HG03039 (cell line): ENCODE results near the gene PIM3.

ENCODE experiments used
- ATAC-seq: cut with Tn5 transposase; IDR thresholded peaks from one replicate; pipeline ENCODE4 v1.9.1; 2021; ENCODE audit warnings: mild to moderate bottlenecking, moderate library complexity; ENCODE audit not compliant: unreplicated experiment

The PIM3 gene

DNA sequence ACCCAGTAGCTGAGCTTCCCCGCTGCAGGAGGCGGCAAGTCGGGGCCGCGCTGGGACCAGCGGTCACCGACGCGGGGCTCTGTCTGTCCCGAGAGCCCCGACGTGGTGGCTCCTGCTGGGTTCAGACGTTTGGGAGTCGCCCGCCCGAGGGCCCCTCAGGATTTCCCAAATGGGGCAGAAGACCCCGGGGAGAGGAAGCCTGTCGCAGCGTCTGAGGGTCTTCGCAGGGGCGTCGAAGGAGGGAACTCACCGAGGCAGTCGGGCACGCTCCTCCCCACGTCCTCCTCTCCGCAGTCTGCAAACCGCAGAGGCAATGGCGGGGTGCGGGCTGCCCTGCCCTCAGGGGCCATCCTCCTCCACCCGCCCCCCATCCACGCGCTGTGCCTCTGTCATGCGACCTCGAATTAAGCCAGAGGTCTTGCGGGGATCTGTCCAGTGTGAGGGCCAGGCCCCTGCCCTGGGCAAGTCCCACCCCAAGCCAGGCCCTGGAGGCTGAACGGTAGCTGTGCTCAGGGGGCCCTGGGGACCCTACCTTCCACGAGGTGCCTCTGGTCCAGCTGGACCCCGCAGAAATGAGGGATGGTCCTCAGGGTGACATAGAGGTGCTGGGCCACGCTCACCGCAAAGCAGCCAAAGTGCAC lies 39.5 kb downstream of the PIM3 start:
- ATAC-seq = no peak

DNA sequence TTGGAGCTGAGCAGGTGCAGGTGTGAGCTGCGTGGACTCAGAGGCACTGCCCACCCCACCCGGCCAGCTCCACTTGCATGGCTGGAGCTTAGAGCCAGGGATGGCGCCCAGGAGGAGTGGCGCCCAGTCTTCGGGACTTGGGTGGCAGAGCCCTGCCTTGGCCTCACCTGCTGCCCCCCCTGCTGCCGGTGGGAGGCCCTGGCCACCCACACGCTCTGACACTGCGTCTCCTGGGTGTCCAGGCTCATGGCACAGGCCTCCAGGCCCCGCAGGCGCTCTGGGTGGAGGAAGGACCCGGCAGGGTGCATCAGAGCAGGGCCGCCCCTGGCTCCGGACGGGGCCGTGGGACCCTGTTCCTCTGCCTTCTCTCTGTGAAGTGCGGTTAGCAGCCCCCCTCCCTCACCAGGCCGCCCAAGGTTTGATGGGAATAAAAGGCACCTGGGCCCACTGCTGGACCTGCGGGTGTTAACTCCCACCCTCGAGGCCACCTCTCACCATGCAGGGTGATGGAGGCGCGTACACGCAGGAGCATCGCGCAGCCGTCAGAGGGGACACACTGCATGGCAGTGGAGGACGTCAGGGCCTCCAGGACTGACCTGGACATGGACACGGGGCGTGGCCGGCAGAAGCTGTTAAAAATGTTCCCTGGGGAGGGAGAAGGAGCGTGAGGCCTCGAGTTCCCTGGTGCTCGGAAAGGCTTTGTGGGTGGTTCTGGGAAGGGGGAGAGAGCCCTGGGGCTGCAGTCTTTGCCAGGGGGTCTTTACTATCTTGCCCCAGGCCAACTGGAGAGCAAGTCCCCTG lies 40.2 kb downstream of the PIM3 start:
- ATAC-seq = no peak

DNA sequence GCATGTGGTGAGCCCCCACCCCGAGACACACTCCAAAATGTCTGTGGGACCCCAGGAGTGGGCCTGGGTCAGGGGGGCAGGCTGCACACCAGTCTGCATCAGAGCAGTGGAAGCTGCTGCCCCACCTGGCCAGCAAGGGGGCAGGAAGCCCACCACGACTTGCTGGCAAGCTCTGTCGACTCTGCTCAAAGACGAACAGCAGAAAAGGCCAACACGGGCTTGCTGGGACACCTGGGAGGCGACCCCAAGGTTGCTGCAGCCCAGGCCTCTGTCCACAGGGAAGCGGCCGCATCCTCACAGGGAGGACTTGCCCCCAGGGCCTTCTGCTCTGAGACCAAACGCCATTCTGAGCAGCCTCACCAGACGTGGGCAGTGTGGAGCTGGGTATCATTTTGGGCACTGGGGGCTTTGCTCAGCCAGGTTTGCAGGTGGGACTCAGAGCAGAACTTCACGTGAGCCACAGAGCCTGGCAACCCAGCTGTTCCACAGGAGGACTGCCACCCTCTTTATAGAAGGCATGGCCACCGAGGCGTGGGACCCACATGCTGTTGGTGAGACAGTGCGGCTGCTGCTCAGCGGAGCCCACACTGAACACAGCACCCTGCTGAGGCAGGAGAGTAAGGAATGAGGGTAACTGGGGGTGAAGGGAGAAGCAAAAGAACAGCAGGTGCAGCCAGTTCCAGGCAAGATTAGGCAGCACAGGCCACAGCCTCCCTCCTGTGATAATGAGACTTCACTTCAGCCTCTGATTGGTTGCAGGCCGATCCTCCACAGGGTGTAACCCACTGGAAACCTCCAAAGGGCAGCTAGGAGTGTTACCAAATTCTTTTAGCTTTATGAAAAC lies 41.0 kb downstream of the PIM3 start:
- ATAC-seq = no peak

DNA sequence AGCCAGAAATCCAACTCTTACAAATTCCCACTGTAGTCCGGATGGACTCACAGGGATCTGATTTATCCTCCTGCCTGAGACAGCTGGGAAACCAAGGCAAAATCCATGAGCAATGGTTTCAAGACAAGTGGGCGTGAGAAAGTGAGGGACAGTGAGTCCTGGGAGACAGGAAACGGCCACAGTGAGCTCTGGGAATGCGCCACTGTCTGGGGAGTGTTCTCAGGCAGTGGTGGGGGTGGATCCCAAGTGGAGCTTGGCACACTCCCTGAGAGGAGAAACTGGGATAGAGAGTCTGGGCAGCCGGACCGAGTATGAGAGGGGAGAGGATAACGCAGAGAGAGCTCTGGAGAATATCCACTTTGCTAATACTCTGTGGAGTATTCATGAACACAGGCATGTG lies 42.2 kb downstream of the PIM3 start:
- no peak for ATAC-seq

DNA sequence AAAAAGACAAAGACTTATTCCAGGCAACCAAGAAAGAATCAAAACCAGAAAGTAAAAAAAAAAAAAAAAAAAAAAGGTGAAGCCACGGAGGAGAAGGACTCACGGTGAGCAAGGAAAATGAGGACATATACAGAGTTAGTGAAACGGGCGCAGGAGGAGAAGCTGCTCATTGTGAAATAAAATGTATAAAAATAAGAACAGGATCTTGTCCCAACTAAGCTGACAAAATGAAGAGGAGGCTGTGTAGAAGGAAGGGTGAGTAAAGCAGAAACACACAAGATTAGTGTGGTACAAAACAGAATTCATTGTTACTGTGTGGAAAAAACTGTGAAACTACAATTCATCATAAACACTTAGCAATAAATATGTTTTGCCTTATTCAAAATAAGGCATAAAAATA lies 44.3 kb downstream of the PIM3 start:
- ATAC-seq = no peak

DNA sequence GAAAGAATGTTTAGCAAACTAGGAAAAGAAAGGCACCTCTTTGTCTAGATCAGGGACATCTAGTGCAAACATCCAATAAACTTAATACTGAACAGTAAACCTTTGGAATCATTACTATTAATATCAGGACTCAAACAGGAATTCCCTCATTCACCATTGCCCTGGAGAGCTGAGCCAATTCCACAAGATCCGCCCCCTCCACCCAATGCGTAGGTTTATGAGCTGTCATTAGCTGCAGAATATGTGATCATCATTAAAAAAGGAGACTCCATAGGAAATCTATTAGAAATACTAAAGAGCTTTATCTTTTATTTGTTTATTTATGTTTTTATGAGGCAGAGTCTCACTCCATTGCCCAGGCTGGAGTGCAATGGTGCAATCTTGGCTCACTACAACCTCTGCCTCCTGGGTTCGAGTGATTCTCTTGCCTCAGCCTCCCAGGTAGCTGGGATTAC lies 46.5 kb downstream of the PIM3 start:
- no peak for ATAC-seq

DNA sequence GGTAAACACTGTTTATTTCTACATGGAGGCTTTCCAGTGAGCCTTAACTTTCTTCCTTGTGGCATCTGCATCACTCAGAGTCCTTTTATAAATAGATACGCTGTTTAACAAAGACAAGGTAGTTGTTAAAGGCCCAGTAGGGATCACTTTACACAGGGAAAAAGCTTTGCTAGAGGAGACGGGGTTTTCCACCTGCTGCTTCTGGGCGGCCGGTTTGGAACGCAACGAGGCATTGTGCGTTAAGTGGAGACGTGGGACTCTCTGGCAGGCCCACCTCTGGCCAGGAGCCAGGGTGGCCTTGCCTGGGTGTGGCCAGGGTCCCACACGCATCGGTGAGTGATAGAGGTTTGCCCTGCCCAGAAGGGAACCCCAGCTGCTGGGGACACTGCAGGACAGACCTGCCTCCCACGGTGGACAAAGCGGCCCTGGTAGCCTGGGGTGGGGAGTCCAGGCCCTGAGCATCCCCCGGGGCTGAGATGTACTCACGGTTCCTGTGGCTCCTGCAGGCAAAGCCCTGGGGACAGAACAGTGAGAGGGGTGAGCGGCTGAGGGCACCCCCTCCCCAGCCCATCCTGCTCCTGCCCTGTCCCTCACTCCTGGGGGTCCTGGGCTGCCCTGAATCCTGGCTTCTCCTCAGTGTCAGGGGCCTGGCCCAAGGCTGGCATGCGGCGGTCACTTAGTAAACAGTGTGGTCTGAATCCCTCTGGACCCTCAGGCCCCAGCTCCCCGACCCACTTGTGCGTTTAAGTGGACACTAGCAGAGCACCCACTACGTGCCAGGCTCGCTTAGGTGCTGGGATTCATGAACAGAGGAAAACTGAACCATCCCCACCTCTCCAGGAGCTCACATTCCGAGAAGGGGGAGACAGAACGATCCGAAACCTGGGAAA lies 47.8 kb downstream of the PIM3 start:
- no peak for ATAC-seq

DNA sequence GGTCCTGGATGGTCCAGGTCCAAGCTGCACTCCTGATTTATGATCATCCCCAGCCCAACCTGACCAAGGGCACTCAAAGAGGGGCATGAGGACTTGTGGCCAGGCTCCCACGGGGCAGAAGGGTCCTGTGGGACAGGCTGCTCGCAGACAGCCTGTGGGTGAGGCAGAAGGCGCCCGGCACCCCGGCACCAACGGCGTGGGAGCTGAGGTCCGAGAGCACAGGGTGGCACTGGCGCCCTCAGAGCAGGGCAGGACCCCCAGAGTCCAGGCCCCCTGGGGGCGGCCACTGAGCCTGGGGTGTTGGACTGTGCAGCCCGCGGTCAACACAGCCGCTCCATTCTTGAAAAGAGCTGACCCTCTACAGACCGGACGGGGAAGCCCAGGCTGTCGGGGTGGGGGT lies 48.7 kb downstream of the PIM3 start:
- ATAC-seq = no peak

DNA sequence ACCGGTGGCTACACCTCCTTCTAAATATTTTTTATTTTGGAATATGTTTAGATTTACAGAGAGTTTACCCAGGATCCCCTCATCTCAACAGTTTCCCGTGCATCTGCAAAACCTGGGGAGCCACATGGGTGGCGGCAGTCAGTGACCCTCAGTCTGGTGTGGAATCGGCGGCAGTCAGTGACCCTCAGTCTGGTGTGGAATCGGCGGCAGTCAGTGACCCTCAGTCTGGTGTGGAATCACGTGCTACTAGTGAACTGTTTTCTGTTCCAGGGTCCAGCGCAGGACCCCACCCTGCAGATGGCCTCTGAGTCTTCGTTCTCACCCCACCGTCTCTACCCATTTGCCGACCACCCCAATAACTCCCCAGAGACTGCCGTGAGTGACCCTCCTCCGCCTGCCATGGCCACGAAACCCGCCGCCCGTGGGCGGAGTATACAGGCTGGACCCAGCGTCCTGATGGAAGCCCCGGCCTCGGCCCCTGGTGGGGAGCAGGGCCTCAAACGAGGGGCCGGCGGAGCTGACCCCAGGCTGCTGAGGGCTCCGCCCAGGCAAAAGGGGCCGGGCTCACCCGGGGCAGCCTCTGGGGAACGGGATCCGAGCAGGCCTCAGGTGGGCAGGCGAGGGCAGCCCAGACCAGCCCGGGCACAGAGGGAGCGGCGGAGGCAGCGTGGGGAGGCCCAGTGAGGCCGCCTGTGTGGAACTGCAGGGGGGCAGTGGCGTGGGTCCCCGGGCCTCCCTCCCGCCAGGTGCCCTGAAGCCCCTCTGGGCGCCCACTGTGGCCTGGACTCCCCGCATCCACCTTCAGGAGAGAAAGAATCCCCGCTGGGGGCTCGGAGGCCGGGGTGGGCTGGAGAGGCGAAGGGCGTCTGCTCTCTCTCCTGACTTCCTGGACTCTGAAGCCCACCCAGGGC lies 49.4 kb downstream of the PIM3 start:
- ATAC-seq = no peak

DNA sequence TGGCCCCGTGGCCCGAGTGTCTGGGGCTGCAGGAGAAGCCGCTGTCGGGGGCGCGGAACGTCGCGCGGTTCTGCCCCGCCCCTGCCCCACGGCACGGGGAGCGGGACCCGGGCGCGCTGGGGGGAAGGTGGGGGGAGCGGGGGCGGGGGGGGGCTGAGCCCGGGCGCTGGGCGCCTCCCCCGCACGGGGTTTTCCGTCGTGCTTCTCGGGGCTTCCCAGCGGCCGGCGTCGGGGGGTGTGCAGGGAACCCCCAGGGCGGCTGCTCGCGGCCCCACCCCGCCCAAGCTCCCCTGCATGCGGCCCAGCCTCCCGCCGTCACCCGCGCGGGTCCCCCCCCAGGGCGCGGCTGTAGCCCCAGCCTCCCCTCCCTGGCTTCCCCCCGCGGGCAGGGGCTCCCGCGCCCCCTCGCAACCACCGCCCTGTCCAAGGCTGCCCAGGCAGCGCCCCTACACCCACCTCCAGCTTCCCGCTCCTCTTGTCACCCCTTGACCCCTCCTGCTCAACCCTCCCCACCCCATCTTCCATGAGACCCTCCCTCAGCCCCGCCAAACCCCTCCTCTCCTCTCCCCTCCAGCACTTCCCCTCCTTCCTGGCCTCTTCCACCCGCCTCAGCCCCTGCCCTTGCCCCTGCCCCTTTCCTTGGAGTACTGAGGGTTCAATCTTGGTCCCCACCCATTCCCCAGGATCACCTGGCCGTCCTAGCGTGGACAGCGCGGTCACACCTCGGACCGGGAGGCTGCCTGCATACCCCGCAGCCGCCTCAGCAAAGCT lies 50.3 kb downstream of the PIM3 start:
- ATAC-seq = no peak

DNA sequence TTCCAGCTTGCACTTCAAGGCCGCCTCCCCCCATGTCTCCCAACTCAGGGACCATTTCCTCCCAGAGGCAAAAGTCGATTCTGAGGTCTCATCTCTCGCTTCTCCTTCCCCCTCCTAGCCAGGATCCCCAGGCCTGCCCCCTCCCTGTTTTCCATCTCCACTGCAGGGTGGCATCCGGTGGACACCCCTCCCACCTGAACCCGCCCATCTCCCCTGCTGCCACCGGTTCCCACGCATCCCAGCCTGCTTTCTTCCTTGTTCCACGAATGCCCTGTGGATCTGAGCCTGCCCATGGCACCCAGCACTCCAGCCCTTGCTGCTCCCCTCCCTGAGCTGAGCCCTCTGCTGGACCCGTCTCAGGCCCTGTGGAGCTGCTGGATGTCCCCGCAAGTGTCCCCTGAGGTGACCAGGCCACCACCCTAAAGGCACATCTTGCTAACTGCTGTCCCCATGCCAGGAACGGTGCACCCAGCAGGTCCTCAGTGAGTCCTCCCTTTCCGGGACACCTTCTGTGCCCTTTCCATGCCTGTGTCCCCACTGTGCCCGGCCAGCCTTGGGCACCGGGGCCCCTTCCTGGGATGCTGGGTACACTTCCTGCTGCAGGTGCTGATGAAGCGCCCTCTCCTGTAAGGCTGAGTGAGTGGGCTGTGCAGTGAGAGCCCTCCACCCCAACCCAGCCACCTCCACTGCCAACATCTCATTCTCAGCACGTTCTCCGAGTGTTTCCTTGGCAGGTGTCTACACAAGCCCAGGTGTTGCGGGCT lies 51.1 kb downstream of the PIM3 start:
- ATAC-seq = no peak

DNA sequence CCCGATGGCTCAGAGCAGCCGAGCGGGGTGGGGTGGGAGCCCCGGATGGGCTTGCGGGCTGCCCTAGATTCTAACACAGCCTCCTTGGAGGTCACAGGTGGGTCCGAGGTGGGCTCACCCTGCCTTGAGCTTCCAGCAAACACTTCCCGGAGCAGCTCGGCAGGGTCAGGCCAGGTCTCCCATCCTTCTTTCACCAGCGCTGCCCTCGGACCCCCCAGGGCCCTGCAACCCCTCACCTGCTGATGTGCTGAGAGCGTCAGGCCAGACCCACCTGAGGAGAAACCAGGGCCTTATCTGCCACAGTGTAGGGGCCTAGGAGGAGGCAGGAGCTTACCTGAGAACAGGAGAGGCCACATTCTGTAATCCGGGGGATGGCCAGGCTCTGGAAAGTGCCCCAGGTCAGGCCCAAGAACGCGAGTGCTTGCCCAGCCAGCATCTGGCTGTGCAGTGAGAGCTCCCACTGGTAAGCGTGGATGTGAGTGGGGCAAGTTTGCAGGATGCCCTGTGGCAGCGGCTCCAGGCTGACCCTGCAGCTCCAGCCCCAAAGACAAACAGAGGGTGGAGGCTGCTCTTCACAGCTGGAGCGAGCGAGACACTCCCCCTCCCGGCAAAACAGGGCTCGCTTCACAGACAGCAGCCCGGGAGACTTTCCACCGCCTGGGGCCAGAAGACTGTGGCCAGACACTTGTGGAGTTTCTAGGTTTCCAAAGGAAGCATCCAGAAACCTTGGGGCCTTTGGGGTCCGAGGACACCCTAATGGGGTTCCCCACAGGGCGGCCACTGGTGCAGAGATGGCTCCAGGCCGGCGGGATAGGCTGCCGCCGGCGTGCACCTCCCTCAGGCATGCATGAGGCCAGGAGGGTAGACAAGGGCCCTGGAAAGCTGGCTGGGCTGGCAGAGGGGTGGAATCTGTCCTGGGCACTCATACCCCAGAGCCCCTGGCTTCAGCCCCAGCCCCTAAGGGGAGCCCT lies 51.9 kb downstream of the PIM3 start, which contains the start of gene IL17REL:
Gene IL17REL (minus strand): TSS at position 555 of the 971 bp plus-strand sequence. CDS start 119 bp downstream, at position 436.
- no peak for ATAC-seq
